ENCODE measurements around the gene EPHB1.

The EPHB1 gene

GRCh38 chr3:134911586-134912548 lies 116.8 kb downstream of the EPHB1 start:
- peaks cover 5% of the 10 kb centered on the region for H3K9me3 Mint-ChIP-seq
- no peaks in the 10 kb centered on the region for H3K4me1 Mint-ChIP-seq
- H3K36me3 Mint-ChIP-seq, result no peaks in the 10 kb centered on the region
- no peak overlapping the region for H3K27ac Mint-ChIP-seq
- H3K4me3 Mint-ChIP-seq, result no peak overlapping the region
- H3K27me3 Mint-ChIP-seq, result no peaks in the 10 kb centered on the region

- Mint-ChIP-seq H3K9me3 (peaks cover 5% of the 10 kb centered on the region), H3K27ac (no peak overlapping the region), H3K36me3 (no peaks in the 10 kb centered on the region), H3K4me3 (no peak overlapping the region), H3K4me1 (no peaks in the 10 kb centered on the region), H3K27me3 (no peaks in the 10 kb centered on the region)
Observed at GRCh38 chr3:134916276-134916961, 121.4 kb downstream of the EPHB1 start.

DNA sequence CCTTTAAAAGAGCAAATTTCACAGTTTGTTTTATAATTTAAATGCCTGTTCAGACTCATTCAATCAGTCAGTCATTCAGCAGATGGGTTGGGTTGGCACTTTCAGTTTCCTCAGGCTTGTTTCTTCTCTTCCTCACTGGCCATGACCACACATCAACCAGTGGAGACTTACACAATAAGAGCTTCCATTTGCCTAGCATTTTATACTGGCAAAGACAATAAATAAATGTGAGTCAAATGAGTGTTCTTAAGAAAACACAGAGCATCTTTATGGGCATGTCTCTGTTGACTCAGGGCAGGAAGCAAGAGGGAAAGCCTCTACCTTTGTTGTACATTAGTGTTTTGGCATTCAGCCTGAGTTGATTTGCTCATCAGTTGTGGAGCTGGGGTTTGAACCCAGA lies 122.6 kb downstream of the EPHB1 start:
- Mint-ChIP-seq H3K4me1 (no peaks in the 10 kb centered on the region), H3K27me3 (no peaks in the 10 kb centered on the region), H3K27ac (no peak overlapping the region), H3K9me3 (peaks cover 5% of the 10 kb centered on the region), H3K4me3 (no peak overlapping the region), H3K36me3 (no peaks in the 10 kb centered on the region)

- Mint-ChIP-seq H3K27me3 (no peaks in the 10 kb centered on the region), H3K4me3 (no peak overlapping the region), H3K9me3 (peaks cover 5% of the 10 kb centered on the region), H3K4me1 (no peaks in the 10 kb centered on the region), H3K36me3 (no peaks in the 10 kb centered on the region), H3K27ac (no peak overlapping the region)
Observed at GRCh38 chr3:134918441-134918840, 123.4 kb downstream of the EPHB1 start.

- no peaks in the 10 kb centered on the region for H3K4me1 Mint-ChIP-seq
- no peaks in the 10 kb centered on the region for H3K36me3 Mint-ChIP-seq
- H3K27me3 Mint-ChIP-seq, result peaks cover 1% of the 10 kb centered on the region
- H3K27ac Mint-ChIP-seq, result no peak overlapping the region
- H3K4me3 Mint-ChIP-seq, result no peak overlapping the region
- H3K9me3 Mint-ChIP-seq, result peaks cover 6% of the 10 kb centered on the region
Observed at GRCh38 chr3:134922101-134922500, 127.0 kb downstream of the EPHB1 start.

DNA sequence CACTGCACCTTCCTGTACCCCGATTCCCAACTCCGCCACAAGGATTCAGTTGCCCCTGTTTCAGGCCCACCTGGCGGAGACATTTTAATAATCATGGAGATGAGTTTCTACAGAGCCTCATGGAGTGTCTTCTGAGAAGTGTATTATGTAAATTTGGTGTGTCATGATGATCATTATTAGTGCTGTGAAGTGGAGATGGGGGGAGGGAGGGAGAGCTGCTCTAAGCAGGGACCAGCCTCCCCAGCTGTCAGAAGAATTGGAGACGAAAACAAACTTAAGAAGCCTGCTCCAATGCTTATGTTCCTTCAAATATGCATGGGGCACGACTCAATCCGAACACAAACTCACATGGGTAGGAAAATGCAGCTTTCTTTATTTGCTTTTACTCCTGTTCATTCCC lies 127.8 kb downstream of the EPHB1 start:
- Mint-ChIP-seq H3K36me3 (no peaks in the 10 kb centered on the region), H3K4me3 (no peak overlapping the region), H3K27ac (no peak overlapping the region), H3K4me1 (no peaks in the 10 kb centered on the region), H3K27me3 (peaks cover 1% of the 10 kb centered on the region), H3K9me3 (peaks cover 6% of the 10 kb centered on the region)

- Mint-ChIP-seq H3K27me3 (peaks cover 1% of the 10 kb centered on the region), H3K36me3 (no peaks in the 10 kb centered on the region), H3K4me3 (no peak overlapping the region), H3K4me1 (no peaks in the 10 kb centered on the region), H3K27ac (no peak overlapping the region), H3K9me3 (peaks cover 6% of the 10 kb centered on the region)
Observed at GRCh38 chr3:134923286-134923685, 128.2 kb downstream of the EPHB1 start.

DNA sequence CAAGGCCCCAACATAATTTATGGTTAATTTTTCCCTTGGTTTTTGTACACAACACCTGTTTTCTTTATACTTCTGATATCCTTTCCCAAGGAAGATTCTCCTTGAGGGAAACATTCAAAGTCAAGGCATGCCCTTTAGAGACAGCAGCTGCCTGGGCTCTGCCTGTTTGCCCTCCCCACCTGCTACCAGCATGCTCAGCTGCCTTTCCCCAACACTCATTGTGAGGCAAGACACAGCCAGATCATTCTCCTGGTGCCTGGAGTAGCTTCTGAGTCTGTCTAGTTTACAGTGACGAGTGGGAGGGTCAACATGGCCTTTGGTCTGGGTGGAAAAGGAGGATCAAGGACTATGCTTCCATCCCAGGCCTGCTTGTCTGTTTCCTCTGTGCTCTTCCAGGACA lies 132.5 kb downstream of the EPHB1 start:
- Mint-ChIP-seq H3K27ac (no peak overlapping the region), H3K4me3 (no peak overlapping the region), H3K4me1 (no peaks in the 10 kb centered on the region), H3K27me3 (peaks cover 5% of the 10 kb centered on the region), H3K36me3 (no peaks in the 10 kb centered on the region), H3K9me3 (peaks cover 6% of the 10 kb centered on the region)

DNA sequence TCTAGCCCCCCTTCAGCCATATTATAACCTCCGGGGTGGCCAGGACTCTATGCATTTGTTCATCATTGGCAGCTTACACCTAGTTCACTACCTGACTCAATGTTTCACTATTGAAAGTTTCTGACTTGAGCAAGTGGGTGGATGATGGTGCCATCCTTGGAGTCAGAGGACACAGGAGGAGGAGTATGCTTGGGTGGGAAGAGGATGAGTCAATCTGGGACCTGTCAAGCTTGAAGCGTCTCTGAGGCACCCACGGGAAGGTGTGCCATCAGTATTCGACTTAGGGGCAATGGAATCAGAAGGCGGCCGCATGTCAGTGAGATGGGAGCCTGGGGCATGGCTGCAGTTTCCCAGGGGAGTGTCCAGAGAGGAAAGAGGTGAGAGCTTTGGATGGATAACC lies 133.3 kb downstream of the EPHB1 start:
- peaks cover 6% of the 10 kb centered on the region for H3K9me3 Mint-ChIP-seq
- H3K27me3 Mint-ChIP-seq, result peaks cover 5% of the 10 kb centered on the region
- no peaks in the 10 kb centered on the region for H3K4me1 Mint-ChIP-seq
- no peaks in the 10 kb centered on the region for H3K36me3 Mint-ChIP-seq
- H3K4me3 Mint-ChIP-seq, result no peak overlapping the region
- H3K27ac Mint-ChIP-seq, result no peak overlapping the region

- Mint-ChIP-seq H3K4me1 (no peaks in the 10 kb centered on the region), H3K27ac (no peak overlapping the region), H3K36me3 (no peaks in the 10 kb centered on the region), H3K4me3 (no peak overlapping the region), H3K9me3 (peaks cover 6% of the 10 kb centered on the region), H3K27me3 (peaks cover 5% of the 10 kb centered on the region)
Observed at GRCh38 chr3:134928819-134929218, 133.8 kb downstream of the EPHB1 start.

GRCh38 chr3:134929976-134930375 lies 134.9 kb downstream of the EPHB1 start:
- Mint-ChIP-seq H3K4me3 (no peak overlapping the region), H3K36me3 (no peaks in the 10 kb centered on the region), H3K27ac (no peak overlapping the region), H3K4me1 (no peaks in the 10 kb centered on the region), H3K27me3 (peaks cover 5% of the 10 kb centered on the region), H3K9me3 (peaks cover 4% of the 10 kb centered on the region)

DNA sequence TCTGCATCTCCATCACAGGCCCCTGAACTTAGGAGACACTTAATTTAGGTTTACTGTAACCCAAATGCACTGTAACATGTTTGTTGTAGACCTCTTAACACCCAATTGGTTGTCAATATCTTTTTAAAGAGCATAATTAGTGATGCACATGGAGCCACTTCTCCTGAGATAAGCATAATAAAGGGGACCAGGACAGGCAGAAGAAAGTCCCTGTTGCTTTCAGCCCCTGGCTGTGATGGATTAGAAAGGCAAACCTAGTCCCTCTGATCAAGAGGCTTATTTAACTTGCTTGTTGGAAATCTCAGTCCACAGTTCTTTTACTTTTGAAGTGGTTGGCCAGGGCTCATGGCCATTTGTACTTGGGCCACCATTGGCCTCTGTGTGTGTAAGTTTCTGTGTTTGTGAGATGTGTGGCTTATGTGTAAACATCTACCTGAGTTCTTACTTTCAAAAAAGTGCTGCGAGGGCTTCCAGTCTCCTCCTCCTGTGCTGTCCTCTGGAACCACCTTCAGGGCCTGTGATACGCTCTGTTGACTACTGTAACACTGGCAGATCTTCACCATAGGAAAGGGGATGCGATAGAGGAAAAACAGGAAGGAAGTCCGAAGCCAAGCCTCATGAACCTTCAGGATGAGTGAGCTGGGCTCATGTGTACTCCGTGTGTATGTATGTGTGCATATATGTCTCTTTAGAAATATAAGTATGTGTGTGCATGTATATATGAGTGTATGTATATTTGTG lies 136.2 kb downstream of the EPHB1 start:
- Mint-ChIP-seq H3K4me3 (no peak overlapping the region), H3K27ac (no peak overlapping the region), H3K4me1 (no peaks in the 10 kb centered on the region), H3K27me3 (peaks cover 4% of the 10 kb centered on the region), H3K9me3 (no peaks in the 10 kb centered on the region), H3K36me3 (no peaks in the 10 kb centered on the region)

DNA sequence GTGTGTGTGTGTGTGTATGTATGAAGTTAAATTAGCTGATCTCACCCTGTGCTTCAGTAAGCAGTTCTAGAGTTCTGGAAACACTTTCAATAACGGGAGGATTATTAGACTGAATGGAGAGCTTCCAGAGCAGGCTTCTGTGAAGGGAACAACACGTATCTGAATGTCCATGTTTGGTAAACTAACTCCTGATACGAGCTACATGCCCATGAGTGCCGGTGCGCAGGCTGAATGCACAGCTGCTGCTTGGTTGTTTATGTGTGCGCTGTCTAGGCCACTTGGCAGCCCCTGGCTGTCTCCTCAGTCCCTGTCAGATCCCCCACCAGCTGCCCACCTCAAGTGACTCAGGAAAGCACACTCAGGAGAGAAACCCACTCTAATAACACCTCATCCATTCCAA lies 137.0 kb downstream of the EPHB1 start:
- H3K36me3 Mint-ChIP-seq, result no peaks in the 10 kb centered on the region
- peaks cover 4% of the 10 kb centered on the region for H3K27me3 Mint-ChIP-seq
- H3K4me1 Mint-ChIP-seq, result no peaks in the 10 kb centered on the region
- no peaks in the 10 kb centered on the region for H3K9me3 Mint-ChIP-seq
- H3K4me3 Mint-ChIP-seq, result no peak overlapping the region
- H3K27ac Mint-ChIP-seq, result no peak overlapping the region

GRCh38 chr3:134933997-134934396 lies 138.9 kb downstream of the EPHB1 start:
- peaks cover 2% of the 10 kb centered on the region for H3K27me3 Mint-ChIP-seq
- no peaks in the 10 kb centered on the region for H3K36me3 Mint-ChIP-seq
- H3K9me3 Mint-ChIP-seq, result no peaks in the 10 kb centered on the region
- no peak overlapping the region for H3K4me3 Mint-ChIP-seq
- no peaks in the 10 kb centered on the region for H3K4me1 Mint-ChIP-seq
- no peak overlapping the region for H3K27ac Mint-ChIP-seq

DNA sequence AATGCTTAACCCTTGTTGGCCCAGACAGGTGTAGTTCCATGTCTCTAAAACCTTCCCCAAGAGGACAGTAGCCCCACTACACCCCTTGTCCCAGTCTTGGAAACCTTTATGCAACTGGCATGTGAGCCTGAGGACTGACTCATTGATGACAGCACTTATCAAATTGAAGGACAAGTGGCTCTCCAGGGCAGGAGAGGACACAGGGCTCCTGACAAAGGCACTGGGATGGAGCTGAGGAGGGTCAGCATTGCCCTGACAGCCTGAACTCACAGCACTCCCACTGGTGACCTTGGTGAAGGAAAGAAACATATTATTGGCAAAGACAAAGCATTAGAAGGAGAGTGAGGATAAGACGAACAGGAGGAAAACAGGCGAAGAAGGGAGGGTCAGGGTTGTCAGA lies 139.9 kb downstream of the EPHB1 start:
- no peak overlapping the region for H3K4me3 Mint-ChIP-seq
- no peaks in the 10 kb centered on the region for H3K4me1 Mint-ChIP-seq
- no peak overlapping the region for H3K27ac Mint-ChIP-seq
- H3K9me3 Mint-ChIP-seq, result no peaks in the 10 kb centered on the region
- no peaks in the 10 kb centered on the region for H3K36me3 Mint-ChIP-seq
- no peaks in the 10 kb centered on the region for H3K27me3 Mint-ChIP-seq
